Activated CD8-positive, alpha-beta memory T cell treated with anti-CD3 and anti-CD28 coated beads for 48 hours (primary cell): Measurements from ENCODE around the gene ZNF213.
"Not testable (repeated sequence)": the region's sequence is repeated elsewhere in the genome, so short reads cannot be mapped to it uniquely, and the experiment has no call there.

Source experiments
- DNase-seq, 3 experiments: peaks; one replicate each; pipeline ENCODE4 v3.0.0-alpha.2; 2020; ENCODE audit warnings: low read depth in 2 of 3, low spot score in 2 of 3

The ZNF213 gene

DNA sequence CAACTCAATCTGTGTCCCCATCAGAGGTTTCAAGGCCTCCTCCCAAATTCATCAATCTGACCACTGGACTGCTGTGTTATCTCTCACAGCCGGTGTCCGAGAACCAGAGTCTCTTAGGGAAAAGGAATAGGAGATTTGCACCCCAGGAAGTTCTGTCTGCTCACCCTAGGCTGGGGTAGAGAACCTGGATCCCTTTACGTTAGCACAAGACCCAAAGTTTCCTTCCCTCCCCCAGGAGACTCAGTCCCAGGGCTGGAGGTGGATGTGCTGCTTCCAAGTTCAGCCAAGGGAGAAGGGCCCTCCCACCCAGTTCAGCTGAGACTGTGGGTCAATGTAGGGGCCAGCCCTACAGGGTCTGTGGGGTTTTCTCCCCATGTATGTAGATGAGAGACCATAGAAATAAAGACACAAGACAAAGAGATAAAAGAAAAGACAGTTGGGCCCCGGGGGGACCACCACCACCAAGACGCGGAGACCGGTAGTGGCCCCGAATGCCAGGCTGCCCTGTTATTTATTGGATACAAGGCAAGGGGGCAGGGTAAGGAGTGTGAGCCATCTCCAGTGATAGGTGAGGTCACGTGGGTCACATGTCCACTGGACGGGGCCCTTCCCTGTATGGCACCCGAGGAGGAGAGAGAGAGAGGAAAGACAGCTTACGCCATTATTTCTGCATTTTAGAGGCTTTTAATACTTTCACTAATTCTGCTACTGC lies 30.4 kb downstream of the ZNF213 start:
- DNase-seq: no peak

DNA sequence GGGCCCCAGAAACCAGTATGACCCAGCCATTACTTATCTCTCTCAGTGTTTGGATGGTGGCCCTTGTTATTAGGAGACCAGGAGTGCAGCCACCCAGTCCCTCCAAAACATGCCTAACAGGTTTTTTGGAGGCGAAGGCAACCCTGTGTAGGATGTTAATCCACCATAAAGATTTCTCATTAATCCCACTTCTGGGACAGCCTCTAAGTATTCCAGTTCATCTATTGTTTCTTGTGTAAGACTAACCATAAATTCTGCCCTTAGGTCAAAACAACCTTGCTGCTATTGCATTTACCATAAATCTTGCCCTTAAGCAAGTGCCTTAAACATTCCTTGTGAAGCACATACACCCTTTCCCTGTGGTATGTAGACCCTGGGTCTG lies 31.7 kb downstream of the ZNF213 start:
- no peak for DNase-seq

DNA sequence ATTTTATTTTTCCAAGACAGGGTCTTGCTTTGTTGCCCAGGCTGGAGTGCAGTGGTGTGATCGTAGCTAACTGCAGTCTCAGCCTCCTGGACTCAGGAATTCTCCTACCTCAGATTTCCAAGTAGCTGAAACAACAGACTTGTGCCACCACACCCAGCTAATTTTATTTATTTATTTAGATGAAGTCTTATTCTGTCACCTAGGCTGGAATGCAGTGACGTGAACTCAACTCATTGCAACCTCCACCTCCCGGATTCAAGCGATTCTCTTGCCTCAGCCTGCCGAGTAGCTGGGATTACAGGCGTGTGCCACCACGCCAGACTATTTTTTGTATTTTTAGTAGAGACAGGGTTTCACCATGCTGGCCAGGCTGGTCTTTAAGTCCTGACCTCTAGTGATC lies 33.9 kb downstream of the ZNF213 start:
- not testable (repeated sequence) for DNase-seq

DNA sequence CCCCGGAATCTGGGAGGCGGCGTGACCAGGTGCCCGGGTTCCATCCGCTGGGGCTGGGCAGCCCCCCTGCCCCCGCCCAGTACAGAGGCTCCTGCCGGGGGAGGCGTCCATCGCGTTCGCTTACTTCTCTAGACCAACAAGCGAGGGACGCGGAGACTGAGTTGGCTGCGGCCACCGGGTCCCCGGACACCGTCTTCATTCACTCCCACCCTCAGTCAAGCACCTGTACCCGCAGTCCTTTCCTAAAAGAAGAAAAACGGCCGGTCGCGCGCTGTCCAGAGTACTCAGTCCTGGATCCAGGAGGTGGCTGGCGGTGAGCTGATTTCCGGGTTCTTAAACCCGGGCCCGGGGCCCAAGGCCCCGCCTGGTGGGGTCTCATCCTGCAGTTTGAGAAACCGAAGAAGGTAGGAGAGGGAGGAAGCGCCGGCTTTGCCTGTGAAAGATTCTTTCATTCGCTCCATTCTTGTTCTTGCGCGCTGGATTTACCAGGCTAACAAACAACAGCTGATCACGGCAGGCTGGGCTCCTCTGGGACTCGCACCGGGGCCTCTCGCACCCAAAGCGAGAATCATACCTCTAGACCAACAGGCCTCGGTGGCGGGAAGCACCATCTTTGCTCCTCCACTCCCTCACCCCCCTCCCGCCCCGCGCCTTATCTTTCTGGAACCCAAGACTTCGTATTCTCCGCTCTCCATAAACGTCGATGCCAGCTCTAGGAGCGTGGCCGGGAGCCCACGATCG lies 35.8 kb downstream of the ZNF213 start:
- DNase-seq: no peak

DNA sequence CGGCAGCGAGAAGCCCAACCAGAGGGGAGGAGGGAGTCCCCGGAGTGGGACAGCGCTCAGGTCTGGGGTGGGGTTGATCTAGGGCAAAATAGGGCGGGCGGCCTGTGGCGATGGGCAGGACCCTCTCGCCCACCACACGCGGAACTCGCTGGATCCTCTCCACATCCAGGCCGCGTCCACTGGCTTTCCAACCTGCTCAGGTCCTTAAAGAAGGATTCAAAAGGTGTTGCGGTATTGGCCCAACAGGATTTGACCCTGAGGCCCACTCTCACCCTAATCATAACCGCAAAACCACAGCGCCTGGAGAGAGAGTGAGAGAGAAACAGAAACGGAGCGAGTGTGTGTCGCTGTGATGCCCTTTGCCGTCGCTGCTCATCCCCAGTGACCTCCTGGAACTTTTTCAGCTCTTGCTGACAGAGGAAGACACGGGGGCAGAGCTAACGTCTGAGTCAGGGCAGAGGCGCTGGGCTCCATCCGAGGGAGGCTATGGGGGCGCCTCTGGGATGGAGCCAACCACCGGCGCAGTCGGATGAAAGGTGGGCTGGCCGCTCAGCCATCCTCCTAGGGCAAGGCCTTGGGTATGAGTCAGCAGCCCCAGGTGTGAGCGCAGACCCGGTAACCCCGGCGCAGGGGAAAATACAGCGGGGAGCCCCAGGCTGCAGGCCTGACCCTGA lies 36.5 kb downstream of the ZNF213 start:
- no peak for DNase-seq

DNA sequence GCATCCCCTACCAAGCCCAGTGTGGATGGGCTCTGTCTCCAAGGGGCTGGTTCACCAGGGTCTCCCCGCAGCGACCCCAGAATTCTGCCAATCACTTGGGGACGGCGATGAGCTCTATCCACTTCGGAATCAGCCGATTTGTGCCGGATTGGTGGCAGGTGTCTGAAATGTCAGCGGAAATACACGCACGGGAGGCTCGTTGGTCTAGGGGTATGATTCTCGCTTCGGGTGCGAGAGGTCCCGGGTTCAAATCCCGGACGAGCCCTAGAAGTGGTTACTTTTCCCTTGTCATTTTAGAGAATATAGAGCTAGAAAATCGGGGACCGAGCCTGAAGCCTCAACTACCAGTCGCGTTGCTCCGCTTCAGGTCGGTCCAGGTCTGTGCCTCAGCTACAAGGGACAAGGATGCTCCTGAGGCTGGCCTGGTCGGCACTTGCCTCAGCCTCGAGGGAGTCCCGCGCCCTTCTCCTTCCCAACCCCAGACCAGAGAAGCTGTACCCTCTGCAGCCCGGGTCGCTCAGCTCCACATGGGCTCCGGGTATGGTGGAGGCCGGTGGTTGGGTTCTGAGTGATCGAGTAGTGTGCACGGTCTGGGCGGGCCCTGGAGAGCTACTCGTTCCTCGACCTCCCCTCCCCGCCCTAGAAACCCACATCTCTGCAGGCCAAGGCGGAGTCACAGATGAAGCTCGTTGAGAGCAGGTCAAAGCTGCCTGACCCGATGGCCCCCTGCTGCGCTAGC lies 37.2 kb downstream of the ZNF213 start:
- no peak for DNase-seq

DNA sequence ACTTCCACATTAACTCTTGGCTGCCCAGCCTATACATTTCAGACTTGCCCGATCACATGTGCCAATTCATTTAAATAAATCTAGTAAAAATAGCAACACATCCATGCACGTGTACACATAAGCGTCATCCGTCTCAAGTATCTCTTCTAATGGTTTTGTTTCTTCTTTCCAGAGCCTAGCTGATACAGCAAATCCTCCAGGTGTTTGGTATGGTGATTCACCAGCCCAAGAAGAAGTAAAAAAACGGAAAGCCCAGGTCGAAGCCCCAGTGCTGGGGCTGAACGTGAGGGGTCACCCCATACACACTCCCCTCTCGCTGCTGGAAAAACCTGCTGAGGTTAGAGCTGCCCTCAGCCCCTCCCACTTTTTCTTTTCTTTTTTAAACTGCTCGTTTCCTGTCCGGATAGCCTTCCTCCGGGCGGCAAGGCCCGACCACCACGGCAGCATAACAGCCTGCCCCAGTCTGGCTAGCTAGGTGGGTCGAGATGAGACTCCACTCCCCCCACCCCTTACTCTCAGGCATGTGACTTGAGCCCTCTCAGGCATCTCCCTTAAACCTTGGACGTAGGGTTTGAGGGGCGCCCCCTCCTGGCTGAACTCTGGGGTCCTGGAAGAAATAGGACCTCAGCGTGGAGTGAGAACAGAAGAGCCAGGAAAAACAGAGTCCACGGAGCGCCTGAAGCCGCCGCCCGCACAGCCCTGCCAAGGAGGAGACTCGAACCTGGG lies 39.2 kb downstream of the ZNF213 start:
- no peak for DNase-seq

DNA sequence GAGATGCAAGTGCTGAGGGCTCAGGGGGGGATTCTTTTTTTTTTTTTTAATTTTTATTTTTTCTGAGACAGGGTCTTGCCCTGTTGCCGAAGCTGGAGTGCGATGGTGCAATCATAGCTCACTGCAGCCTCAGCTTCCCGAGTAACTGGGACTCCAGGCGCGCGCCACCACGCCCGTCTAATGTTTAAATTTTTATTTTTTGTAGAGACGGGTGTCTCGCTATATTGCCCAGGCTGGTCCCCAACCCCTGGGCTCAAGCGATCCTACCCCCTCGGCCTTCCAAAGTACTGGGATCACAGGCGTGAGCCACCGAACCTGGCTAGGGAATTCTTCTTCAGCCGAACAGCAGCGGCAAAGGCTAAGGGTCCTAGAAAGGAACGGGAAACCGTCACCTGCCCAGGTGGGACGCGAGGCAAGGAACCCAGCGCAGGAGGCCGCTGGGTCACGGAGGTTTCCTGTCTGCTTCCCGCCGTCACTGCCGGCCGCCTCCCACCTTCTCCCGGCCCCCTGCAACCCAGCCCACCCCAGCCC lies 39.9 kb downstream of the ZNF213 start:
- DNase-seq: no peak

DNA sequence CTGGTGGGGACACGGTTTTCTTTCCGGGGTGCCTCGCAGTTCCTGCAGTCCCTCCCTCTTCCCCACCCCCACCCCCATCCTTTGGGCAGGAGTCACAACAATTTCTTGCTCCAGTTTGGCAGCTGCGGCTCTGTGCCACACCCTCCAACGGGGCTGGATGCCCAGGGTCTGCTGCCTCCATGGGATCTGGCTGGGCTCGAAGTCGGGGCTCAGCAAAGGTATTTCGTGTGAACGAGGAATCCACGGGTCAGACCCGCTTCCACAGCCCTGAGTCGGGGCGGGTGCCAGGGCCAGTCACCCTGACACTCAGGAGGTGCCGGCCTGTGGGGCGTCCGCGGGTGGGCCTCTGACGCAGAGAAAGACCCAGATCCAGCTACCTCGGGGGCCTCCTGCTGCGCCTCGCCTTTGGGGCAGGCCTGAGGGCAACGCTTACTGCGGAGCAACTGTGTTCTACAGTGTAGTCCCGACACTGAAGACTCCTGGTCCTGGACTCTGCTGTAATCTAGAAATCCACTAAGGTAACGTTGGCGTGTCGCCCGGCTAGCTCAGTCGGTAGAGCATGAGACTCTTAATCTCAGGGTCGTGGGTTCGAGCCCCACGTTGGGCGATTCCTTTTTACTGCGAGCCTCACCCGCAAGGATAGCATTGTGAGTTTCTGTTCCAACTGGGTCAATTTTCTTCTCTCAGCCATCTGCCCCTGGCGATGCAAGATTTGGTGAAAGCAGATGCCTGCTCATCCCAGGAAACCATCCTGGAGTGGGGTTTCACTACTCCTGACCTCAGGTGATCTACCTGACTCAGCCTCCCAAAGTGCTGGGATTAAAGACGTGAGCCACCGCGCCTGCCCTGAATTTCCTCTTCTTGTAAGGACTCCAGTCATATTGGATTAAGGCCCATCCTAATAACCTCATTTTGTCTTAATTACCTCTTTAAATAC lies 40.6 kb downstream of the ZNF213 start:
- DNase-seq: peak in 1 of 3 experiments; percentile 83

DNA sequence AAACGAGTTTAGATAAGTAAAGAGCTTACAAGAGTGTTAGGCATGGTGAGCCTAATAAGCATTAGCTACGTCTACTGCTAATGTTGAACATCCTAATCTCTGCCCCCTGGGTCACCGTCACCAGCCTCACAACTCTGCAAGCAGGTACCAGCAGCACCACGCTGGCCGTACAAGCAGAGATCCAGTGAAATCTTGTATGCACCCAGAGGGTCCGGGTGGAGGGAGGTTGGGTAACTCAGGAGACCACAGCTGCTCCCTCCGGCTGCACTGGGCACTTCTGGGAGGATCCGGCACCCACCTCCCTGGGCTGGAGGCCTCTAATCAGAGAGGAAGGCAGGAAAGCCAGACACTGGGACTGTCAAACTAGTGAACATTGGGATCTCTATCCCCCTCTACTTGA lies 44.8 kb downstream of the ZNF213 start:
- no peak for DNase-seq

DNA sequence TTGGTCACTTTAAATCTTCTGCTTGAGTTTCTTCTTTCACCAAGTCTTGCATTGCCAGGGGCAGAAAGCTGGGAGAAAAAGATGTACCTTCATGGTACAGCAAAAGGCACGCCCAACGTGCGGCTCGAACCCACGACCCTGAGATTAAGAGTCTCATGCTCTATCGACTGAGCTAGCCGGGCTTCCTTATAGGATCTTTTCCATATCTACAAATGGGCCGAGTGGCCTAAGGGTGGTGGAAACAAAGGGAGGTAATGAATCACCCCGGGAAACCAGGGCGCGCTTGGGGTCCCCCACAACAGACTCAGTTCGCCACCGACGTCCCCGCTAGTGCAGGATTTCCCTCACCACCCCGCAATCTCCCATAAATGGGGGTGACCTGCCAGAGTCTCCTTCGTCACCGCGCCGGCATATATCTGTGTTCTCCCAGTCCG lies 45.6 kb downstream of the ZNF213 start:
- DNase-seq: no peak

DNA sequence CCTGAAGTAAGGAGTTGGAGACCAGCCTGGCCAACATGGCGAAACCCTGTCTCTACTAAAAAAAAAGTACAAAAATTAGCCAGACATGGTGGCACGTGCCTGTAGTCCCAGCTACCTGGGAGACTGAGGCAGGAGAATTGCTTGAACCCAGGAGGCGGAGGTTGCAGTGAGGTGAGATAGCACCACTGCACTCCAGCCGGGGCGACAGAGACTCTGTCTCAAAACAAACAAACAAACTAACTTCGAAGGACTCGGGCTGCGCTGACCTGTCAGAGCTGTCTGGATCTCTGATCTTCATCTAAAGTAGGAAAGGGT lies 47.4 kb downstream of the ZNF213 start:
- not testable (repeated sequence) for DNase-seq

DNA sequence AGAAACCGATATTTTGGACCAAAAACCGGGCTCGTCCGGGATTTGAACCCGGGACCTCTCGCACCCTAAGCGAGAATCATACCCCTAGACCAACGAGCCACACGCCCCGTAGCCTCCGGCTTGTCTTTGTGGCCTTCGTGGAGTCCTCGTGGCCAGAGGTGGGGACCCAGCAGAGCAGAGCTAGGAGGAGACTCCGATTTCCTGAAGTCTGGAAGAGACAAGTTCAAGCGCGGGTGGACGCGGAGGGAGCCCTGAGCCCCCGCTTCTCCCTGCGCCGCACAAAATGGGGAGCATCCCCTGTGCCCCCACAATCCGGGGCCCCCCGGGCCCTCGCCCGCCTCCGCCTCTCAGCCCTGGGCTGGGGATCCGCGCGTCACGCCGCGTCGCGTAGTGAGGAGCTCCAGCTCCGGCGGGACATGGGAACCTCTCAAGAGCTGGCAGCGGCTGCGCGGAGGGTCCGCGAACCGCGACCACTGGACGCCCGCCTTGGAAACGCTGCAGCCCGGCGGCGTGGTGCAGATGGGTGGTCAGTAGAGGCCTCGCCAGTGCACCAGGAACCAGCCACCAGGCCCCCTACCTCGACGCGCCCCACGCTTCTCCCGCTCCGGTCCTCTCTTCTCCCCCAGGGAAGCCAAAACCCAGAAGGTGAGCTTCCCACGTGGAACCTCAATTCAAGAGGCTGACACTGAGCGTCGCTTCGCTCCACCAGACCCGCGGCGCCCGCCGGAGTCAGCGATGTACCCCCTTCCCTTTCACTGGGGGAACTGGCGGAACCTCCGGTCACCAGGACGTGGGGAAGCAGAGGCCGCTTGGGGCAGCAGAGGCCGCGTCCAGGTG lies 48.0 kb downstream of the ZNF213 start:
- DNase-seq: peak; percentile 69 to 96 (median 94)

DNA sequence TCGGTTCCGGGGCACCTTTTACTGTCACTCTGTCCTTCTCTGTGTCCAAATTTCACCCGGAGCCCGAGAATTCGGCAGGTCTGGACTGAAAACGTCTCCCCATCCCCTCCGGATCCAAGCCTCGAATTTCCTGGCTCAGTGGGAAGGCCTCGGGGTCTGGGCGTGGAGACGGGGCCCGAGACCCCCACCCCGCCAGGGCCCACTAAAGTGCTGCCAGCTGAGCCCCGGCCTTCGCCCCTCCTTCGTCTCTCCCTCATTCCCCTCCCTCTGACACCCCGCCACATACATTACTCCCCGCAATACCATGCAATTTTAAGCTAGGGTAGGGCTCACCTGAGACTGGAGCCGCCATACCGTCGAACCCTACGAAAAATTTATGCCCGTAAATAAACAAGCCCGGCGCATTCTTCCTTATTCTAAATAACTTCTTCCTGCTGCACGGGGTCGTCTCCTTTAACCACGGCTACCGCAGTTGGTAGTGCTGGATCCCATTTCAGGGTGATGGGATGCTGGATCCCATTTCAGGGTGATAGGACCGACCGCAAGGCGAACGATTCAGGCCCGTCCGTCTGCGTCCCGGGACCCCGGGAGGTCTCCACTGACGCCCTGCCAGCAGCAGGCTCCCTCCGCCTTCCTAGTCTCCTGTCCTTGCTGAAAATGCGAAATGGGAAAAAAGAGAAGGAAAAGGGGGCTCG lies 48.8 kb downstream of the ZNF213 start:
- DNase-seq: no peak

DNA sequence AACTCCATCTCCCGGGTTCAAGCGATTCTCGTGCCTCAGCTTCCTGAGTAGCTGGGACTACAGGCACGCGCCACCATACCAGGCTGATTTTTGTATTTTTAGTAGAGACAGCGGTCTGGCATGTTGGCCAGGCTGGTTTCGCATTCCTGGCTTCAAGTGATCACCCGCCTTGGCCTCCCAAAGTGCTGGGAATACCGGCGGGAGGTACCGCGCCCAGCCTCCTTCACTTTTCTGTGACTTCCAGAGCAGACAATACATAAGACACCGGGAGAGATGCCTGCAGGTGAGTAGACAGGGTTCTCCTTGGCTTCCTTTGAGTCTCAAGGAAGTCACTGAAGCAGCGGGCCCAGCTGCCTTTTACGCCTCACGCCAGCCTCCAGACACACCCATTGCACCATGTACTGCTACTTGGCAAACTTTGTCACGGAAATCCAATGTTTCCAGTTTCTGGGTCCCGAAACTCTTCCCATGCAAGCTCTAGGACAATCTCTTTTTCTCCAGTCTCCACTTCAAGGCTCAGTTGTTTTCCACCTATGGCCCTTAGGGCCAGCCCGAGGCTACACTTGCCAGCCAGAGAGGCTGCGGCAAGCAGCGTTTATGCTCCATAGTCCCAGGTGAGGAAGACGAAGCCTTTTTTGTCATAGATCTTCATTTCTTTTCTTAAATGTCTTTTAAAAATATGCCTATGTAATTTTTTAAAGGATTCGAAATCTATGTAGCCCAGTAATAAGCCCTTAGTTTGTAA lies 52.3 kb downstream of the ZNF213 start:
- no peak for DNase-seq

DNA sequence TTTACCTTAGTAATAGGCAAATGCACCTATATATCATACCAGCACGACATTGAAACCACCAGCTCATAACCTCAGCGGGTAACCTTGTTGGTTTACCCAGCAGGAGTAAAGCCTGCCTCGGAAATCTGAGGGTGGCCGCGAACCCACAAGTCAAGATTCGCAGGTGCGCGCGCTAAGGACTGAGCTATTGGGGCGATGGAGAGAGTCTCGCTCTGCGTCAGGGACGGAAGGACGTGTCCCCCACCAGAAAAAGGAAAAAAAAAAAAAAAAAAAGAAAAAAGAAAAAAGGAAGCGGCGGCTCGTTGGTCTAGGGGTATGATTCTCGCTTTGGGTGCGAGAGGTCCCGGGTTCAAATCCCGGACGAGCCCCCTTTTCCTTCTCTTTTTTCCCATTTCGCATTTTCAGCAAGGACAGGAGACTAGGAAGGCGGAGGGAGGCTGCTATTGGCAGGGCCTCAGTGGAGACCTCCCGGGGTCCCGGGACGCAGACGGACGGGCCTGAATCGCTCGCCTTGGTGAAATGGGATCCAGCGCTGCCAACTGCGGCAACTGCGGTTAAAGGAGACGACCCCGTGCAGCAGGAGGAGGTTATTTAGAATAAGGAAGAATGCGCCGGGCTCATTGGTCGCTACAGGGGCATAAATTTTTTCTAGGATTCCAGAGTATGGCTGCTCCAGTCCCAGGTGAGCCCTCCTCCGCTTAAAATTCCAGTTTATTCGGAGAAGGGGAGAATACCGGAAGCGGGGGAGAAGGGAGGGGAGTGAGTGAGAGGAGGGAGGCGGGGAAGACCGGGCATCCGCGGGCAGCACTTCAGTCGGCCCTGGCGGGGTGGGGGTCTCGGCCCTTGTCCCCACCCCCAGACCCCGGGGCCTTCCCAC lies 53.2 kb downstream of the ZNF213 start, which contains the start of gene OR1F1:
Gene OR1F1, plus strand, starts transcription at position 407 of the 877 bp plus-strand sequence.
- DNase-seq: peak; percentile 48 to 67 (median 57)

DNA sequence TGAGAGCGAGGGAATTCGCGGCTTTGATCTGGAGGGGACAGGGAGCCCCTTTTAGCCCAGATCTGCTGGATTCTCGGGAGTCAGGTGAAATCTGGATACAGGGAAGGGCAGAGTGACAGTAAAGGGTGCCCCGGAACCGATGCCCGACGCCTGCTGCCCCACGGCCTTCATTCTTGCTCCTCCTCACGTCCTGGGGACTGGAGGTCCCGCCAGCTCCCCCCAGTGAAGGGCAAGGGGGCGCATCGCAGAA lies 53.8 kb downstream of the ZNF213 start:
- DNase-seq: no peak
